Fibroblast of skin of left biceps (primary cell): ENCODE measurements around the gene GLI3.
A peak's percentile ranks its signal among the peaks of the same experiment; 100 is the strongest.
"Not testable (repeated sequence)": the region's sequence is repeated elsewhere in the genome, so short reads cannot be mapped to it uniquely, and the experiment has no call there.

ENCODE experiments used
- DNase-seq, 2 experiments: peaks; one replicate each; pipeline ENCODE4 v3.0.0-alpha.2; 2013; ENCODE audit warnings: low read depth in 2 of 2

The GLI3 gene

DNA sequence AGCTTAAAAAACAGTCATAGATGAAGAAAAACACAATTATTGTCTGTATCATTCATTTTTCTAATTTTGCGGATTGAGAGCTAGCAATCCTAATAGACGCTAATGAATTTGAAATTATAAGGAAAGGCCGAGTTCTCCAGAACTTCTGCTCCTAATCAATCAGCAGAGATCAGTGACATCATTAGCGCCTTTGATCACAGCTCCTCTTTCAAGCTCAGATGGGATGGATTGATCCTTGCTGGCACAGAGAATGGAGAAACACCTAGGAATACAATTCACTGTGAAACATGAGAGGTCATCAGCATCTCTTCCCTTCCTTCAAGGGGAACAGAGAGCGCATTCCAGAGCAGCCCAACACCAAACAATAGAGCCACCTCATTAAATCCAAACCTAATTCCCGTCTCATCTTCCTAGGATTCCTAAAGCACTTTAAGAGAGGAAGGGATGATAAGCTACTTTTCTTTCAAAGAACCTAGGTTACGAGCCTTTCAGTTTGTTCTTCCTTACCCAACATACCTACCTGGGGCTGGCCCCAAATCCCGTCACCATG, 24.4 kb downstream of the GLI3 start:
- no peak for DNase-seq

GRCh38 chr7:42211938-42212337, 25.1 kb downstream of the GLI3 start:
- no peak for DNase-seq

- DNase-seq: no peak
Observed at GRCh38 chr7:42210779-42211178, 26.2 kb downstream of the GLI3 start.

DNA sequence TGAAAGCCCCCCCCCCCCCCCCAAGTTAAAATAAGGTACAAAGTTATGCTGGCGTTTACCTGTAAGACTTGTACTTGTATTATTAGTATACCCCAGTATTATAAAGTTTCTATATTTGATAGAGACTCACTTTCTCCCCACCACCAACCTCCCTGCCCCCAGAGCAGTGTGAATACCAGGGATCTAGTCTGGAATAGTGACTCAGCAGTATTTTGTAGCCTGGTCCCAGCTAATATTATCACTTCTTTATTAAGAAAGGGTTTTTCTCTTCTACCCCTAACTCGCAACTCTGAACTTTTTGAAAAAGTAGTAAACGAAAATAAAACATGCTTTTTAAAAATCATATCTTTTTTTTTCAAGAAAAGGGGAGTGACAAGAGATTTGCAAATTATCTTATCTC, 26.7 kb downstream of the GLI3 start:
- no peak for DNase-seq

- not testable (repeated sequence) for DNase-seq
Observed at GRCh38 chr7:42209085-42209484, 27.9 kb downstream of the GLI3 start.

DNA sequence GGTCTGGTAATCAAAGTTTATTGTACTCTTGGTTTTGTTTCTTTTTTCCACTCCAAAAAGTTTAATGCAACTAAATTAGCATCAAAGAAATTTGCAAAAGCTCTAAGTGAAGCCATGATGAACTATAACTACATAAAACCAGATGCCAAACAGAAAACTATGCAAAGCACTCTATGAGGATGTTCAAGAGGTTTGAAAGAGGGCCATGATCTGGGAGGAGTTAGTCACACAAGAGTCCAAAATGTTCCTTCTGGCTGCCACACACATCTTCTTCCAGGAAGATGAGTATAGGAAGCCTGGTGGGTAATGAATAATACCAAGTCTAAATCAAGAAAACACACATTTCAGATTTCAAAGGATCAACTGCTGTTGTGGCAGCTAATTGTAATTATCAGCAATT, 28.4 kb downstream of the GLI3 start:
- no peak for DNase-seq

DNA sequence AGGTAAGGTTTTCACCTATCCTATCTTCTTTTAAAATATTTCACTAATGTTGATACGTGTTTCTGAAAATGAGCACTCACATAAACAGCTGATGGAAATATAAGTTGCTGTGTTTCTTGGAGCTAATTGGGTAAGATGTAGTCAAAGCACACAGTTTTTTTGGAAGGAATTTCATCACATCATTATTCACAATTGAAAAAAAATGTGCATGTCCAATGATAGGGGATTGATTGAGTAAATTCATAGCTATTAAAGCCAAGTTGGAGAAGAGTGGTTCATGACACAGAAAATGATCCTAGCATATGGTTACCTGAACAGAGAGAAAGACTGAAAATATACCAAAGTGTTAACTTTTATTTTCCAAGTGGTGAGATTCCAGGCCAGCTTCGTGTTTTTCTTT, 29.6 kb downstream of the GLI3 start:
- no peak for DNase-seq

- DNase-seq: no peak
Observed at GRCh38 chr7:42203336-42203735, 33.7 kb downstream of the GLI3 start.

GRCh38 chr7:42202601-42203000, 34.4 kb downstream of the GLI3 start:
- DNase-seq: no peak

GRCh38 chr7:42198974-42199668, 37.9 kb downstream of the GLI3 start:
- DNase-seq: peak; percentile 70 to 79

- no peak for DNase-seq
Observed at GRCh38 chr7:42198296-42198695, 38.7 kb downstream of the GLI3 start.

DNA sequence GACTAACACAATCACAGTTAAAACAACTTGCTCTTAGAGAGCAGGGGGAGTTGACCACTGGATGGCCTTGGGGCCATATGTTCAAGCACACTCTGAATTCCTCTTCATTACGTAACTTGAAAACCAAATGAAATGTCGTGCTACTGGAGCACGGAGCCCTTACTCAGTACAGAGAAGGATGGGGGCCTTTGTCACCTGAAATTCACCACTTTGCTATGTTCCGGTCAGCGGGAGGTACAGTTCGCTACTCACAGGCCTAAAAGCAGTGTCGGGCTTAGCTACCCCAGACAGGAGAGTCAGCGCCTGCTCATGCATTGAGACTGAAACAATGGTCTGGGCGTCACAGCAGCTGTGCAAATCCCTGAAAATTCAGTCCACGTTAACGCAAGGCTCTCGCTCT, 39.6 kb downstream of the GLI3 start:
- no peak for DNase-seq

DNA sequence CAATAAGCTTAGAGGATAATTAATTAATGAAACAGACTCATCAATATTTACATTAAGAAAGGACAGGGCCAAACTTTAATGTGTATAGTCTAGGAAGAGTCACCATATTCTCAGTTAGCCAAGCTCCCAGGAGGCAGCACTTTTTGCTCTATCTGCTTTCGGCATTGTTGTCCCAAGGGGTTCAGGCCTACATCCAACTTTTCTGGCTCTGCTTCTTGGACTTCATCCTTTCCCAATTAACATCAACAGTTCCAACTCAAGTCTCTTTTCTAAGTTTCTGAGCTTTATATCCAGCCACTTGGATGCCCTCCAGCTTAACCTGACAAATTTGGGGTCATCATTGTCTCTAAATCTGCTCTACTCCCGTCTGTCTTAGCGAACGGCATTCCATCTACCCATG, 42.8 kb downstream of the GLI3 start:
- no peak for DNase-seq

DNA sequence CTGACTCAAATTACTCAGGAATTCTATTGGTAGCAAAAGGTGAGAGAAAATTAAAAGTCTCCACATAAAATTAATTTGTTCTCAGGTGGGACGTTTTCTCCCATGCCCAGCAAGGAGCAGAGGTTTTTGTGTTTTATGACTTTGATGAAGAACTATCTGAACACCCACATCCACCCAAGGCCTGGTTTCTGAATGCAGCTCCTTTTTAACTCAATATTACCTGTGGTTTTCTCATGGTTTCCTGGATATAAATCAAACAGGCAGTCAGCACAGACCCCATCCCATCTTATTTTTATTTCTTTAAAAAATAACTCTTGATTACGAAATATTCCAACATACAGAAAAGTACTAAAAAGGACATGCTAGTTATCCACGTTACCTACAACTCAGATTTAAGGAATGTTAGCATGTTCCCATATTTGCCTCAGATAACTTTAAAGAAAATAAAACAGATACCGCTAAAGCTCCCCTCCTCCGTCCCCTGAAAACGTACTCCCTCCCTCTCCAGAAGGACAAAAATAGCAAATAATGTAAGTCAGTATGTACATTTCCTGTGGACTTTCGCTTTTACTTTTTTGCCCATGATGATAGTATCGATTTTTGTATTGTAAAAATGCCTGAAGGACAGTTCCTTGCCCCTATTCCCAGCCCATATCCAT, 43.4 kb downstream of the GLI3 start:
- DNase-seq: no peak

DNA sequence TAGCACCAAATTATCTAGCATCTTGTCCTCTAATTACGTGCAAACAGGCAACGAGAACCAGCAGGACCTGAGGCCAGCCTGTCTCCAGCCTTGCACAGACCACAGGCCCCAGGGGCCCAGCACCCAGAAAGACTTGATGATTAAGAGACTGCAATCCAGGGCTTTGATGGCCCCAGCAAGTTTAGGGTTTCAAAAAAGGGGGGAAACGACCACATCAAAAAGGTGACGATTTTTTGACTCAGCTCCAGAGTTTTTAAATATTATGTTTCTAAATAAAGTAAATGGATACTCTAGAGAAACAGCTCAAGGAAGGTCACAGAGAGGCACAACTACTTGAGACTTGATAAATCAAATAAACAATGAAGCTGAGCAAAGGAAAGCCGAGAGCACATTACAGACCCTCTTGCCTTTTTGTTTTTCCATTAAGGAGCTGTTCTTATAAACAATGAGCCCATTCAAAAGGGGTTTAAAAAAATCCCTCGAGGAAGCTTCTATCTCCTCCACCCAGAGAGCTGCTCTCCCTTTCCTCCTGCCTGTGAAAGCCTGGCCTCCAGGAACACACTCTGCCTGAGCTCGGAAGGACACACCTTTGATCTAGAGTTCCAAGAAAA, 44.1 kb downstream of the GLI3 start:
- DNase-seq: no peak

GRCh38 chr7:42192066-42192465, 44.9 kb downstream of the GLI3 start:
- no peak for DNase-seq

GRCh38 chr7:42189535-42189934, 47.5 kb downstream of the GLI3 start:
- DNase-seq: no peak

GRCh38 chr7:42186151-42186550, 50.9 kb downstream of the GLI3 start:
- no peak for DNase-seq

DNA sequence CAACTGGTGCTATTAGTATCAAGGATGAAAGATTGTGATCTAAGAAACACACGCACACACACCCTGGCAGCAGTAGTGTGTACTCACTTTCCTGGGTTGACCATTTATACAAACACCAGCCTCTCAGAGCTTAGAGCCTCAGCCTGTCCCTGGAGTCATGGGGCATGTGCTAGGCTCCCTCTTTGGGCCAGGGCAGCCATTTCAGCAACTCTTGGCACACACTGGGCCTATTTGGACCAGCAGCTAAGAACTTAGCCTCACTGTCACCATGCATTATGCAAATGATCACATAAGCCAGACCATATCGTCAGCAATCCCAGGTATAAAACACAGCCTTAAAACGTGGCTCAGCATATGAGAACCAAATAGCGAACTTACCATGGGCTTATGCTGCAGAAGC, 51.3 kb downstream of the GLI3 start:
- no peak for DNase-seq

DNA sequence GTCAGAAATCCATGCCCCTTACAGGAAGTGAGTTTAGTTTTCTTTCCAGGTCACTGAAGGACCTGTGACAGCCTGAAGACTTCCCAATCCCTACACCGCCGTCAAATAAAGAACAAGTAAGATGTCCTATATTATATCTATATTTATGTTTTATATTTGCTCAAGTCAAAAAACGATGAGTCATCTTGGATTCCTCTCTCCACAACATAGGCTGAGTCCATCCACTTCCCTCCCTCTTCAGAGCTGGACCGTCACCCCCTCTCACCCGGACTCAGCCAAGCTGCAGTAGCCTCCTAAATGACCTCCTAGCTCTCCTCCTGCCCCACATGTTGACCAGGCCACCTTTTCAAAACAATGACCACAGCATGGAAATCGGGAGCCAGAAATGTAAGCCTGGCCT, 53.5 kb downstream of the GLI3 start:
- DNase-seq: no peak

DNA sequence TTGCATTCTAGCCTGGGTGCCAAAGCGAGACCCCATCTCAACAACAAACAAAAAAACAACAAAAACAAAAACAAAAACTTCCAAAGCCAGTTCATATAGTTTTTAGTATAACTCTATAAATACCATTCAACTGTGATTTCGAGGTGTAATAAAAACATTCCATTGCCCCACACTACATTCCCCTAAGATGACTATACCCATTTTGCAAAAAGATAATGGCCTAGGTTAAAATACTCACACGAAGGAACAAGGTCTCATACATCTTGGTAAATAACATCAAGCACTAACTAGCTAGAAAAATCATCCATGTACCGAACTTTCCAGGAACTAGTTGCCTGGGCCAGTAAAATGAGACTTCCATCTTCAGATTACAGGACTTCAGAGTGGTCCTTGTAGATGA, 55.4 kb downstream of the GLI3 start:
- DNase-seq: no peak

DNA sequence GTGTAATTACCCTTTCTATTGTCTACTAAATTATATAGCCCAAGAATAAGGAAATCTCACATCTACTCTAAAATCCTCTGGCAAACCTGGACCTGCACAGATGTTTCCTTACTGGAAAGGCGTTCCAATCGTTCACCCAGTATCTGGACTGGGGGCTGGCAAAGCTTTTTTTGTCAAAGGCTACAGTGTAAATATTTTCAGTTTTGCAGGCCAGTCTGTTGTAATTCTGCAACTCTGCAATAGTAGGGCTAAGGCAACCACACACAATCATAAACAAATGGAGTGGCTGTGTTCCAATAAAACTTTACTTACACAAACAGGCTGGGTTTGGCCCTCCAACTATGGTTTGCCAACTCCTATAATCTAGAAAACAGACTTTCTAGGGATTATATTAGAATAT, 56.2 kb downstream of the GLI3 start:
- no peak for DNase-seq

DNA sequence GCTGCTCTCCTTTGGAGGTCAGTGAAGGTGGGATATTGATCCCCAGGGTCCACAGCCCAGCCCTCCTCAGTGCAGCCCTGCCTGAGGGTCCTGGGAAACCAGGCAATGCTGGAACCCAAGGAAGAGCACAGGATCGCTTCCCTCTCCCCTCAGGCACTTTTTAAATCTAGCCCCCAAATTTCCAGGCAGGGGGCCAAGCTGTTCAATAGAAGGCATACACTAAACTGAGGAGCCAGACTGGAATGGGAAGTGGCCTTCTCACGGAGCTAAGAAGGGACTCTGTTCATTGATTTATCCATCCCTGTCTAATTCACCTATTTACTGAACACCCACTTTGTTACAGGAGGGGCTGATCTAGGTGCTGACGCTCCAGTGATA, 60.3 kb downstream of the GLI3 start:
- no peak for DNase-seq
